HL-60/S4 treated with phorbol 12-myristate 13-acetate at 8.2 ng/mL for 4 days and 3 days (cell line): ENCODE data around the gene DPP6.
"Not testable (repeated sequence)": the region's sequence is repeated elsewhere in the genome, so short reads cannot be mapped to it uniquely, and the experiment has no call there.

Experiments
- in situ Hi-C: fragments of 300-500 bp; cut with MboI; formaldehyde crosslinking; loops from 2 replicates; pipeline ENCODE4 v1.15.0; 2022; ENCODE audit warnings: low sequenced_read_pairs

The DPP6 gene

DNA sequence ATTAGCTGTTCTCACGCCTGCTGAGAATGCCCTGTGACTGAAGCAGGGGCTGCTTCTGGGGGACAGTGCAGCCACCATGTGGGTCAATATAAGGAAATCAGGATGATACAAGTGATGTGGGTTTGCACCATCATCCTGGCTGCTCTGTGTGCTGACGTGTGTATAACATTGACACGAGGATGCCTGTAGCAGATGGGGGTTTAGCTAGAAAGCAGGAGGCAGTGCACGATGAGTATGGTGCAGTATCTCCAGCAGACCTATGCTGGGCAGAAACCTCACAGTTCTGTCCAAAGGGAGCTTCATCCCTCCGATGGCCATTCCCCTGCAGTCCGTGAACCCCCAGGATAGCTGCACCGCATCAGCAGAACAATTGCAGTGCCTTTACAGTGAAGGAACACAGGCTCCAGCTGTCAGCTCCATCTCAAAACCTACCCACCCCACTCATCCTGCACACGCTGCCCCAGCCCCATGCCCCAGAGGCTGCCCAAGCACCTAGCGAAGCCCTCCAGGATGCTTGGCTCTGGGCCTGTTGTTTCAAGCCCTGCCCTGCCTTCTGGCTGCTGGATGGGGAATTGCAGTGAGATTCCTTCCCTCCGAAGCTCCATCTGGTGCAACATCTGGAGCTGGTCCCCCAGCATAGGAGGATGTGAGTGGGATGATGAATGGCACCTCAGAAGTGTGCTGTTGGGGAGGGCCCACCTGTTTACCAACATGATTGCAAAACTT, 96.8 kb downstream of the DPP6 start:
- in situ Hi-C loops: not testable (repeated sequence)

DNA sequence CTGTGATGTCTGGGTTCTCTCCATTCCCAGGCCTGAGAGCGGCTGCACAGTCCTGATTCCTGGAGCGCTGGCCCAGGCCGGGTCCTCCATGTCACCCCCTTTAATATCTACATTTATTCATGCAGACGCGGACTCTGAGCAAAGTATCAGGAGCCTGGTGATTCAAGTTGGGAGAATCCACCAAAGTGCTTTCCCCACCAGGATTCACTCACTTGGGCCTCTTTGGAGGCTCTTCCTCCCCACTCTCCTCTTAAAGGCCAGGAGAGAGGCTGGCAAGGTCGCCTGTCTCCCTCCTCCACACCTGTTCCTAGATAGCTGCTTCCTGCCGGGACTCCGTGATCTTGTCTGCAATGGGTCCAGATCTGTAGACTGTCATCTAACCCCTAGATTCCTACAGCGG, 98.5 kb downstream of the DPP6 start:
- in situ Hi-C loops: not testable (repeated sequence)

DNA sequence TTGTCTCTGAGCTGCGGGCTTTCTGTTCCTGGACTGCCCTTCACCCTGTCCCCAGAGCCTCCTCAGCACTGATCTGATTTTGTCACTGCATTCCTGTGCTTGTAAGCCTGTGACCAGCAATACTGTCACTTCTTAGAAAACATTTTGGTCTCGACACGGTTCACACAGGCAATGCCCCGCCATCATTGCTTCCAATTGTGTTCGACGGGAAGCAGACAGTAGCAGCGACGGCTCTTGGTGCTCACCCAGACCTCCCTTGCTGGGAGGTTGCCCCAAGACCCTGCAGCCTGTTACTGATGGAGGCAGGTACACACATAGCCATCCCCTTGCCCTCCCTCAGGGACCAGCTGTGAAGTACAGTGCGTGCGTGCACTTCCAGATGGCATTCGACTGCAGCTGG, 99.1 kb downstream of the DPP6 start:
- in situ Hi-C loops: not testable (repeated sequence)

DNA sequence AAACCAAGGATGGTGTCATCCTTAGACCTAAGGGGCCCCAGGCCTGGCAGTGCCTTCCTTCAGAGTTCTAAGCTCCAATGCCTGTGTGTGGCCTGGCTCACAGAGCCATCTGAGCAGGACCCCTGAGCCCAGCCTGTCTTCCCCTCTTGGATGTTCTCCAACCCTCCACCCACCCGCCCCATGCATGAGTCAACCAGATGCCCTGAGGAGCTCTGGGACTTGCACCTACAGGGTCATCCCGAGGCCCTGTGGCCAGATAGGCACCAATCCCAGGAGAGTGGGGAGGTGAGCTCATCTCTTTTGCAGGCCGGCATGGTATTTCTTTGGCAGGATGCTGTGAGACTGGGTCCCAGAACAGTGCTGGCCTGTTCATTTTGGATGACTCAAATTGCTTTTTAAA, 103.7 kb downstream of the DPP6 start:
- in situ Hi-C loops: not testable (repeated sequence)

DNA sequence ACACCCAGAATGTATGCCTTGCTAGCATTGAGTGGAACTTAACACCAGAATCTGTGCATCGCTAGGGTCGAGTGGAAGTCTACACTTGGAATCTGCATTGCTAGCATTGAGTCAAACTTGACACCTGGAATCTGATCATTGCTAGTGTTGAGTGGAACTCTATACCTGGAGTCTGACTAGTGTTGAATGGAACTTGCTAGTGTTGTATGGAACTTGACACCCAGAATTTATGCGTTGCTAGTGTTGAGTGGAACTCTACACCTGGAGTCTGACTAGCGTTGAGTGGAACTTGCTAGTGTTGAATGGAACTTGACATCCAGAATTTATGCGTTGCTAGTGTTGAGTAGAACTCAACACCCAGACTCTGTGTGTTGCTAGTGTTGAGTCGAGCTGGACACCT, 110.7 kb downstream of the DPP6 start:
- in situ Hi-C loops: not testable (repeated sequence)

DNA sequence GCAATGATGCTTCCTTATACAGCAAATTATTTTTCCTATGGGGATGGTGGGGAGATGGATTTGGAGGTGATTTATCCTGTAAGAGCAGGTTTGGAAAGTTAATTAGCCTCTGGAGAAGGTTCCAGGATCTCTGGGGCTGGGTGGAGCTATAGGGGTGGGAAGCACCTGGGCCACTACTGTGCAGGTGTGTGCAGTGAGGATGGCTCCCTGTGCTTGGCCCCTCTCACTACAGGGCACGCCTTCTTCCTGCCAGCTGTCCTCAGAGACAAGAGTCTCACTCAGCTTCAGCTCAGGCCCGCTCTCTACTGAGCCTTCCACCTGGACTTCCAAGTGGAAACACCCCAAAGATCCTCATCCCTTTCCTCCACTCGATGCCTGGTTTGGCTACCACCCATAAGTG, 111.4 kb downstream of the DPP6 start:
- in situ Hi-C loops: not testable (repeated sequence)

DNA sequence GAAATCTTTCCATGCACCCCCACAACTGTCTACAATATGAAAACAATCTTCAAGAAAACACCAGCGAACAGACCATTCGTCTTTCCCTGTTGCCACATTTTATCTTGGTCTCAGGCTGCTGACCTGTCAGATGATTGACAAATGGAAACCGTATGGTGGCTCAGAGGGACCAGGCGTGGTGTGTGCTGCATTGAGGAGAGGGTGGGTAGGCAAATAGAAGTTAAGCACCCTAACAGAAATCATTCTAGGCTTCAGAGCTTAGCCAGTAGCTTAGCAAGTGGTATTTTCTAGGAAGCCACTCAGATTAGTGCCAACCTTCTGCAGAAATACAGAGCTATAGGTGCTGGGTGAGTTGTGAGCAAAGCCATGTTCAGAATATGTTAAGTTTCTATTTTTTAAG, 114.9 kb downstream of the DPP6 start:
- in situ Hi-C loops: no loop called here

DNA sequence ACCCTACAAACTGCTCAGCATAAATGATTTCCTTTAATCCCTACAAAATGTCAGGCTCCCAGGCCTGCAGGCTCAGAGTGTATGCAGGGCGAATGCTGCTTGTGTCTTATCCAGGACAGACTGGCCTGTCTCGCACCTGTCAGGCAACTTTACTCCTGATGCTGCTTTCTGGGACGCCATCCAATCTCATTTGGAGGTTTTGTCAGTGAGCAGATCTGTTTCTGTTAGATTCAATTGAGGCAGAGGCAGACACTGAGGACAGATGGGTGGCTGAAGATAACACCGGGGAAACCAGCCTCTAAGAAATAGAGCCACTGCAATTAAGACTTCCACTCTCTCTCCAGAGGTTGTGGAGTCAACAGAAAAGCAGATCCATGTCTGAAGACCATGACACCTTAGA, 115.6 kb downstream of the DPP6 start:
- in situ Hi-C loops: no loop called here

DNA sequence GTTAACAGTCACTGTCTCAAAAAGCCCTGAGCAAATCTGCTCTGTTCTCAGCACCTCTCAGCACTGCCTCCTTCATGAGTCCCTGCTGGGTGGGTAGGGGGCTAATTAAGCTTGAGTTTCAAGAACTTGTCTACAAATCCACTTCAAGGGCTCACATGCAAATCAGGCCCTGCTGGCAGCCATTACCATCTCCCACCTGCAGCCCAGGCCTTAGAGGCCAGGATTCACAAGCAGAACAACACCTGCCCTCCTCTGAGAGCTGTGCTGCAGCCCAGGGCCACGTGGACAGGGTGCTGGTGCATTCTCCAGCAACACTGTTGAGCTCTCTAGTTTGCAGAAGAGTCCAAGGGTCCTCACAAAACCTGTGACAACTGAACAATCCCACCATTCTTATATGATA, 119.2 kb downstream of the DPP6 start:
- in situ Hi-C loops: no loop called here

DNA sequence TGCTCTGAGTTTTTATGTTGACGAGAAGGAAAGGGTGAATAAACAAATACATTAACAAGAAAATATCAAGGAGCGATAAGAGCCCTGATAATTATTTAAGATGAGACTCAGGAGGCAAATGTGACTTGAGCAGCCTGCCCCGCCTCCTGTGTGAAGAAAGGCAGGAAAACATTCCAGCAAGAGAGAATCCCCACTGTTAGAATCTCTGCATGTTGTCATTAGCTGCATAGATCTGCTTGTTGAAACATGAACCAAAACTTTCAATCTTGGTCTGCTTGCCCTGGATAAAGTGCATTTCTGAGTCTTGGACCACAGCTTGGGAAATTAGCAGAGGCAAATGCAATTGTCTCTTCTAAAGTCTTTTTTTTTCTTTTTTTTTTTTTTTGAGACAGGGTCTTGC, 120.0 kb downstream of the DPP6 start:
- in situ Hi-C loops: no loop called here

DNA sequence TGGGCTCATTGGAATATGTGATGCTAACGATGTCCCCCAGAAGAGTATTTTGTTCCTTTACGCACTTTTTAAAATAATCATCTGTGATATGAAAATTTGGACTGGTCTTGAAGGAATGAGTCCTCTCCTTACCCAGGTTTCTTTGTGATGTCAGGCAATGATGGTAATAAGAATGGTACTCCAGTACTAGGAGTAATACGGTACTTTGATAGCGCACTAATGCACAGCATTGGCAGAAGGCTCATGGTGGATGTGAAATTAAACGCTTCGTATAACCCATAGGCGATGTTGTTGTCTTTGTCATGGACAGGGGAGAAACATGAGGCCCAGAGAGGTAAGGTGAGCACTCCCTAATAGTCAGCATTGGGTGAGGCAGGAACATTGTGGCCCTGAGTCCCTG, 125.4 kb downstream of the DPP6 start:
- in situ Hi-C loops: no loop called here

DNA sequence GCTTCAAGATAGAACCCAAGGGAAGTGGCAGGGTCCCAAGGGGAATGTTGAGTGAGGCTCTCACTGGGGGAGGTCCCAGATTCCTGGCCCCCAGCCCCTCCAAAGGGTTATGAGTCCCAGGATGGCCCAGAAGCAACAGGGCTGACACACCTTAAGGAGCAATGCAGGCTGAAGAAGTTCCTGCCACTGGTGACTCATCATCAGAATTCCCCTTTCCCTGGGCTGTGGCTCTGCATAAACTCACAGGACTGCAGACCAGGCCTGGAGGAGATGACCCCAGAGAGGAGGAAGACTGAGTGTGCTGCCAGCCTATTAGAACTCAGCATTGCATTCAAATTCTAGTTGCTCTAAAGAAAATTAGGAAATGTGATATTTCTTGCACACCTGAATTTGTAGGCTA, 126.7 kb downstream of the DPP6 start:
- in situ Hi-C loops: no loop called here

DNA sequence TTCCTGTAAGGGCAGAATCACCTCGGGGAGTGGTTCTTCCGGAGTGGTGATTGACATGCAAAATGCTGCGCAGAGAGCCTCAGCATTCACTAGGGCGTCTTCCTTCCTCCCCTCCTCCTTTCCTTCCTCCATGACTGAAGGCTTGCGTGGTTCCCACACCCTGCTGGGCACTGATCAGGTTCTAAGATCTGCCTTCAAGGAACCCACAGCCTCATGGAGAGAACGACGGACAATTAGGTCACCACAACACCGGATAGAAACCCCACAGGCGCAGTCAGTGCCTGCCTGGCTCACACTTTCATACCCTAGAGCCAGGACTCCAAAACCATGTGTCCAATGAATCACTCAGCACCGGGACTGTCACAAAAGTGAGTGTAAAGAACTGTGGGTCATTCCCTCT, 131.3 kb downstream of the DPP6 start:
- in situ Hi-C loops: no loop called here

DNA sequence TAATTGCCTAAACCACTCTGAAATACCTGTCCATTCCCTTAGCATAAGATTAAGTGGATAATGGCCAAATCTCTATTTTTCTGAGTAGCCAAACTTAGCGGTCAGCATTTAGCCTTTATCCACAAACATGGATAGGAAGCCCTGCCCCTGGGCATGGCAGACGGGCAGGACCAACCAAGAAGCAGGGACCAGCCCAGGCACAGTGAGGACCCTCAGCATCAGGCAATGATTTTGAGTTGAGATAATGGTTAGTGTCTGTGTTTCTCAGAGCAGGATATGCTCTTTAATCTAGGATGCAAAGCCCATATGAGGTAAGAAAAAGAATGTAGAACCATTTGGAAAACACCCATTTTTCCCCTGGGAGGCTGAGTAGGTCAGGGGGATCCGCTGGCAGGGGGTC, 131.7 kb downstream of the DPP6 start:
- in situ Hi-C loops: no loop called here

DNA sequence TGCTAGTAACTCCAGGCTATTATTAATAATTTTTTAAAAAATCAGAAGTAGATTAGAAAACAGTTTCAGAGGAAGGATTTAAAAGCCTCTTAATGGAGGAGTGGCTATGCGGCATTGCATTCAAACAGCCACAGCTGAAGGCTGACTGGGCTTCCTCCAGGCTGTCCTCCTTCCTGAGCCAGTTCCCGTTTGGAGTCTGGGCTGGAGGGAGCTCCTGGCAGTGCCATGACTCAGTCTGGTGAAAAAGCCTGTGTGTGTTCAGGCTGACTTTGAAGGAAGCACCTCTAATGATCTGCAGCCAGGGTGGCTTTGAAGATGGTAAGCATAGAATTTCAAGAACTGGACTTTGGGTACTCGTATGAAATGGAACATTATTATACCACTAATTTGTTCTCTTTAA, 134.6 kb downstream of the DPP6 start:
- in situ Hi-C loops: no loop called here

DNA sequence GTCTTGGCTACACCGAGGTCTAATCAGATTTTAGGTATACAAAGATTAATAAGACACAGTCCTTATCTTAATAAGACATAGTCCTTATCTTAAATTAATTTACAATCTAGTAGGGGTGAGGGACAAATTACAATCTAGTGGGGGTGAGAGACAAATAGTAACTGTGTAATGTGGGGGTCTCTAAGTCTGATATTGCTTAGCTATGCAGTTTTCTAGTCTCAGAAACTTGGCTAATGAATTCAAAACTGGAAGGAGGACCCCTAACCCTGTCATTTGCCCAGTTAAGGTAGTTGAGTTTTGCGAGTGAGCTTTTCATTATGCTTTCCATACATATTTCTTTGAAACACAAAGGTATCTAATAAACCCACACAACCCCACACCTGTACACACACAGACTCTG, 136.1 kb downstream of the DPP6 start:
- in situ Hi-C loops: no loop called here

DNA sequence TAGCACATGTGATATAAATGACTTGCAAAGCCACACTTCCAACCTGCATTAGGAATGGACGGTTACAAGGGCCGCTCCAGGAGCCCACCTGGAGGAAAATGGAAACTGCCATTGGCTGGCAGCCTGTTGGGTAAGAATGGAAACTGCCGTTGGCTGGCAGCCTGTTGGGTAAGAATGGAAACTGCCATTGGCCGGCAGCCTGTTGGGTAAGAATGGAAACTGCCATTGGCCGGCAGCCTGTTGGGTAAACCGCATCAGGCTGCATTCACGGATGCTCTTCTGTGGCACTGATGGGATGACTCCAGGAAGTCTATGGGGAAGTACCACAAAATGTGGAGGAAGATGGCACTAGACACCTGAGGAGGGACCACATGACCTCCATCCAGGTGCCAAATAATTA, 143.1 kb downstream of the DPP6 start:
- in situ Hi-C loops: no loop called here

DNA sequence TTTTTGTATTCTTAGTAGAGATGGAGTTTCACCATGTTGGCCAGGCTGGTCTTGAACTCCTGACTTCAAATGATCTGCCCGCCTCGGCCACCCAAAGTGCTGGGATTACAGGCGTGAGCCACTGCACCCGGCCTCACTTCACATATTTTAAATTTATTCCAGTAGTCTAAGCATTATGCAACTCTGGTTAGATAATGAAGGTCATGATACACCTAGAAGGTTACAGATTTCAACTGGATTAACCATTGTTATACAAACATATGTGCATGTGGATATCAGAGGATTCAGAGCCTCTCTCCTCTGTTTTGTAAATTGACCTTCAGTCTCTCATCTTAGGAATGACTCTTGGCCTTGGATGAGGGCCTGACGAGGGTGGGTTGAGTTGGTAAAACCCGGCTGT, 146.3 kb downstream of the DPP6 start:
- in situ Hi-C loops: no loop called here

DNA sequence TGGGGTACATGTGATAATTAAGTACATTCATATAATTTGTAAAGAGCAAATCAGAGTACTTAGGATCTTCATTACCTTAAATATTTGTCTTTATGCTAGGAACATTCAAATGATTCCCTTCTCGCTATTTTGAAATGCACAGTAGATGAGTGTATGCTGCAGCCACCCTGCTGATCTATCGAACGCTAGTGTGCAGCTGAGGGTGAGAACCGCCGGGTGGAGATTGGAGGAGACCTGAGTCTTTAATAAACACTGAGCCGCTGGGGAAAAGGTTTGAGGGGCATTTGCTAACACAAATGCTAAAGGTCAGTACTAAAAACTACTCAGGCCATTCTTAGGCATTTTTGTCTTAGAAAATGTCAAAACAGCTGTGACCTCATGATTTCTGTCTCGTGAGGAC, 148.0 kb downstream of the DPP6 start:
- in situ Hi-C loops: no loop called here

DNA sequence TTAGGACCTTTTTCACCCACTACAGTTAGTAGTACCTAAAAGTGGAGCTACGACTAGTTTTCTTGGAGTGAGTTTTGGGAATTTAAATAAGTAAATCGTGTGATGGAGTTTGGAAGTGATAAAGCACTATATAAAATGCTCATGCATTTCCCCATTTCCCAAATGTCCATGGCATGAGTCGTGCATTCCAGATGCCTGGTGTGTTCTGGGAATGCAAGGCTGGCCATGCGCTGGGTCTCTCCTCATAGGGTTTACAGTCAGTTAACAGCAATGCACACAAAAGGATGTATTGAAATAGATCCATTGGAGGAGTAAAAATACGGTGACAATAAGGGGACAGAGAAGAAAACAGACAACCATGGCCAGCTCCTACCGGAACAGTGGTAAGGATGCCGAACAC, 149.8 kb downstream of the DPP6 start:
- in situ Hi-C loops: no loop called here

DNA sequence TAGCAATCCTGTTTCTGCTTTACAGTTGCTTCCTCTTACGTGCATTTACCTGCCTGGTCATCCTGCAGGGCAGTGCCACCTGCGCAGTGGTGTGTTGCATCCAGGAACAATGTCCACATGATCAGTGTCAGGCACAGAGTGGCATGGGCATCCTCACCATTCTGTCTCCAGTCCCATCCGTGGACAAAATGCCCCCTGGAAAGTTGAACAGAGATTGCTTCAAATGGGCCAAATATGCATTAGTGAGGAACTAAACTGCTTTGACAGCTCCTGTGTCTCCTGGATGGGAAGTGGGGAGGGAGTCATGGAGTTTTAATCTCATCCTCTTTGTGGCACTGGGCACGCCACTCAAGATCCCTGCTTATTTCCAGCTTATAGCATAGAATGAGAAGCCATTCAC, 151.8 kb downstream of the DPP6 start:
- in situ Hi-C loops: no loop called here

DNA sequence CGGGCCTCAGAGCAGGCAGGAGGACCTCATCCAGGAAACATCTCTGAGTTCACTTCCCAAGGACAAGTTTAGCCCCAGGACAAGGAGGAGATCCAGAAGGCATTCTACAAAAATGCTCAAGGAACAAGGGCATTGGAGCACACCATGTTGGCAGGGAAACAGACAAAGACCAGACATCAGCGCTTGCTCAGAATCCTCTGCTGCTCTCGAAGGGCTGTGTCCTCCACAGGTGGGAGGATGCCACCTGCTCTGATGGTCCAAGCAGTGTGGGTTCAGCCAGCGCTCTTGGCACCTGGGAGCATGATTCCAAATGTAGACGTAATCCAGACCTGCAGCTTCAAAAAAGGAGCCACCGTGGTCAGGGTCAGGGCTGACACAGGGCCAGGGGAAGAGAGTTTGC, 160.7 kb downstream of the DPP6 start:
- in situ Hi-C loops: no loop called here

DNA sequence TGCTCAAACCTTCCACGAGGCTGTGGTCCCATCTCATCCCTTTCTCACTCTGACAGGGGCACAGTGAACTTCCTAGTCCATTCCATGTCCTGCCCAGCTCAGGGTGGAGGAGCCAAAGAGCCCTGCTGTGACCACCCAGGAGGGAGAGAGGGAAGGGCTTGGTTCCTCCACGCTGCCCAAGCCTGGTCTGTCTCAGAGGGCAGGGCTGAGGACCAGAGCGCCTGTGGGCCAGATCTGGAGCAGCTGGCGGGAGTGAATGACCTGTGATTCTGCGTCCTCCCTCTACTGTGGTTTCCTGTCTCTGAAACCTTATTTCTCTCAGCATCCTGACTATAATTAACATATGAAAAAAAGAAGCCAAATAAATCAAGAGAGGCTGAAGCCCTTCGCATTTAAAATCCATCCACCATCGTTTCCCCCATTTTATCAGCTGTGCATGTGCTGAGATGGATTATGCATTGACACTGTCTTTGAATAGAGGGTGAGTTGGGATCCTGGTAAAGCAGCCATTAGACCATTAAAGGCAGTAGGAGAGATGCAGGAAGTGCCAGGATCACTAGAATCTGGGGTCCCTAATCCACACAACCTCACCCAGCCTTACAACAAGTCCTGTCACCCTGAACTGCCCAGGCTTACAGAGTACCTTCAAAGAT, 165.6 kb downstream of the DPP6 start:
- in situ Hi-C loops: no loop called here
